Coronary artery (tissue), 2 donors: ENCODE measurements around the gene CACNA1B.

Experiments
- DNase-seq: peaks from one replicate; pipeline ENCODE4 v3.0.0-alpha.2; 2017; ENCODE audit warnings: low spot score
- H3K27ac ChIP-seq, 2 donors: fragments of 200-600 bp; sonication (generic); one replicate each; pipeline ENCODE4 v1.5.1; 2016 to 2019
- H3K4me3 ChIP-seq: fragments of 200-600 bp; sonication (generic); 2 replicates; pipeline ENCODE4 v1.5.1; 2016; ENCODE audit warnings: mild to moderate bottlenecking, moderate library complexity
- TF ChIP-seq, protein P1 (sequence below): fragments of 200-600 bp; sonication (generic); IDR thresholded peaks from one replicate; pipeline ENCODE4 v1.5.1; 2019; ENCODE audit warnings: antibody characterized with exemption

The CACNA1B gene

DNA sequence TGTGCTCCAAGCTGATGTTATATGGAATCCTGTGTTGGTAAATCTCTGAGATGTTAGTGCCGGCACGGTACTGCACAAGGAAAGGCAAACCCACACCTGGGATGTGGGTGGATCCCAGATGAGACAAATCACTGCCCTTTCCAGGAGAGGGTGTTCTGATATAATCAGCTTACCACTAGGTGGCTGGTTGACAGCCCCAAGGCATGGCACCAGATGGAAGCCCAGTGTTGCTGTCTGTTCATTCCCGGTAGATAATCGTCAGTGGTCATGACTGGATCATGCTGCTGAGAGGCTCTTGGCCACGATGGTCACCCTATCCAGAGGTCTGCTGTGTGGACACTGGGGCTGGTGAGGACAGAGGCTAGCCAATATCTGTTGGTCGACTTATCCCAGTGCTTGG, 184.0 kb downstream of the CACNA1B start:
- TF ChIP-seq, protein P1, sequence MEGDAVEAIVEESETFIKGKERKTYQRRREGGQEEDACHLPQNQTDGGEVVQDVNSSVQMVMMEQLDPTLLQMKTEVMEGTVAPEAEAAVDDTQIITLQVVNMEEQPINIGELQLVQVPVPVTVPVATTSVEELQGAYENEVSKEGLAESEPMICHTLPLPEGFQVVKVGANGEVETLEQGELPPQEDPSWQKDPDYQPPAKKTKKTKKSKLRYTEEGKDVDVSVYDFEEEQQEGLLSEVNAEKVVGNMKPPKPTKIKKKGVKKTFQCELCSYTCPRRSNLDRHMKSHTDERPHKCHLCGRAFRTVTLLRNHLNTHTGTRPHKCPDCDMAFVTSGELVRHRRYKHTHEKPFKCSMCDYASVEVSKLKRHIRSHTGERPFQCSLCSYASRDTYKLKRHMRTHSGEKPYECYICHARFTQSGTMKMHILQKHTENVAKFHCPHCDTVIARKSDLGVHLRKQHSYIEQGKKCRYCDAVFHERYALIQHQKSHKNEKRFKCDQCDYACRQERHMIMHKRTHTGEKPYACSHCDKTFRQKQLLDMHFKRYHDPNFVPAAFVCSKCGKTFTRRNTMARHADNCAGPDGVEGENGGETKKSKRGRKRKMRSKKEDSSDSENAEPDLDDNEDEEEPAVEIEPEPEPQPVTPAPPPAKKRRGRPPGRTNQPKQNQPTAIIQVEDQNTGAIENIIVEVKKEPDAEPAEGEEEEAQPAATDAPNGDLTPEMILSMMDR = no peak
- Histone ChIP-seq H3K27ac (no peak overlapping the region), H3K4me3 (no peak overlapping the region)
- no peak for DNase-seq

DNA sequence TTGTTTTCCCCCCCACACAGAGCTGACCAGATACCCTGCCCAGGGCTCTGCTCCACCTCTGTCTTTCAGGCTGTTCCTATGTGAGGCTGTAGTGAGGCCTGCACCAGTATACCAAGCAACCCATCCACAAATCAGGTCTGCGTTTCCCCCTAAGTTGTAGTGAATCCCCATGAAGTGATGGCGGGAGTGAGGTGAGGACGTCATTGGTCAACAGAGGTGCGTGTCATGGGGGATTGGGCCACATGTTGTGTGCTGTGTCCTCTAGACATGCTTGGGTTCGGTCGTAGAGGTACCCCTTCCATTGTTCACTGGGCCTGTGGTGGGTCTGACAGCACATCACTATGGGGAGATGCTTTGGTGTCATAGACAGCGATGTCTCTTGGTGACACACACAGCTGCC, 184.6 kb downstream of the CACNA1B start:
- Histone ChIP-seq H3K4me3 (no peak overlapping the region), H3K27ac (no peak overlapping the region)
- no peak for DNase-seq
- TF ChIP-seq, protein P1 = no peak

DNA sequence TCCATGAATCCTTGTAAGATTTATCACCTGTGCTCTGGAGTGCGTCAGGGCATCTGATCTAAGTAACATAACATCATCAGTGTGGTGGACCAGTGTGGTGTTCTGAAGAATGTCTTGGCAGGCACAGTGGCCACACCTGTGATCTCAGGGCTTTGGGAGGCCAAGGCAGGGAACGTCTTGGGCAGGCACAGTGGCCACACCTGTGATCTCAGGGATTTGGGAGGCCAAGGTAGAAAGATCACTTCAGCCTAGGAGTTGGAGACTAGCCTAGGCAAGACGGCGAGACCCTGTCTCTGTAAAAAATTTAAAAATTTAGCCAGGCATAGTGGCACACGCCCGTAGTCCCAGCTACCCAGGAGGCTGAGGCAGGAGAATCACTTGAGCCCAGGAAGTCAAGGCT, 185.5 kb downstream of the CACNA1B start:
- Histone ChIP-seq H3K4me3 (no peak overlapping the region), H3K27ac (no peak overlapping the region)
- no peak for DNase-seq
- TF ChIP-seq, protein P1 = no peak

DNA sequence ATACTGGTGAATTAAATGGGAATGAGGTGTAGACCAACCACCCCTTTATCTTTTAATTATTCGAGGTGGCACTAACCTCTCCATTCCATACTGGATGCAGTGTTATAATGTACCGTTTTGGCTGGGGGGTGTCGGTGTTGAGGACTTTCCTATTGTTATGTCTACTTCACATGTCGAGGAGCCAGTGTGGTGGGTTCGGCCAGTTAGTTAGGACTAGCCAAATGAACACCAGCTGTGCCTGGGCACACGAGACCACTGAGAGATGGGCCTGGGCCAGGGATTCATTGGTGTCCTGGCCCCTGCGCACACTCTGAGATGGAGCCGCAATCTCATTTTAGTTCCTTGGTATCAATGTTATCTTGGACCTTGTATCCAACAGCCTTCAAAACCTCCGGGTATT, 186.2 kb downstream of the CACNA1B start:
- DNase-seq = no peak
- Histone ChIP-seq H3K4me3 (no peak overlapping the region), H3K27ac (no peak overlapping the region)
- TF ChIP-seq, protein P1 = no peak

DNA sequence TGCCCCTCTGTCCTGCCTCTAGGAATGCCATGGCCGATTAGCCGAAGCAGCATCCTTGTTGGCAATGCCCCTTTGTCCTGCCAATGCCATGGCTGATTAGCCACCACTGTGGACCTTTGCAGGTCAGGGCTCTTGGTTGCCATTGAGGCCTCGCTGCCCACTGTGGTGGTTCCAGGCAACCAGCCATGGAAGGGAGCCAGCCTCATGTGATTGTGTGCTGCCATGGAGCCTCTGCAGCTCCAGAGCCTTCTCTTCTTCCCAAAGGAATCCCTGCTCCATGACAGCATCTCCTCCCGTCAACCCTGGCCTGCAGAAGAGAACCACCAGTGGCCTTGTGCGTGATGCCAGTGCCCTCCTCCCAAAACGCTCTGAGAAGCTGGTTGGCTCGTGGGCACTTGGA, 187.0 kb downstream of the CACNA1B start:
- TF ChIP-seq, protein P1 = no peak
- Histone ChIP-seq H3K27ac (no peak overlapping the region), H3K4me3 (no peak overlapping the region)
- DNase-seq = no peak

DNA sequence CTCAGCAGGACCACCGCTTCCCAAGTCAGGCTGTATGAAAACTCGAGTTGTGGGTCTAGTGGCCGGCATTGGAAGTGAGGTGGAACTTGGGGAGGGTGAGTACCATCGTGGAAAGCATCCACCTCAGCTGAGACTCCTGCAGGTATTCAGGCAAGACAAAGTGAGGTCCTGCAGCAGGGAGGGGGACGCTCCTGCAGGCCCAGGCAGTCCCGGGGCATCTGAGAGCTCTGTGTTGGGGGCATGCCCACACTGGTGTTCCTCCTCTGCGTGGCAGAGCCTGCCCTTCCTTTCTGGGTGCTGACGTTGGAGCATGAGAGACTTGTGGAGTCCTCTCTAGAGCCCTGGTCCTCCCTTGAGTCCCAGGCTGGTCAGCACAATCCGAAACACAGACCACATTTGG, 187.7 kb downstream of the CACNA1B start:
- no peak overlapping the region for H3K27ac ChIP-seq
- H3K4me3 ChIP-seq = no peak overlapping the region
- TF ChIP-seq, protein P1 = no peak
- no peak for DNase-seq

DNA sequence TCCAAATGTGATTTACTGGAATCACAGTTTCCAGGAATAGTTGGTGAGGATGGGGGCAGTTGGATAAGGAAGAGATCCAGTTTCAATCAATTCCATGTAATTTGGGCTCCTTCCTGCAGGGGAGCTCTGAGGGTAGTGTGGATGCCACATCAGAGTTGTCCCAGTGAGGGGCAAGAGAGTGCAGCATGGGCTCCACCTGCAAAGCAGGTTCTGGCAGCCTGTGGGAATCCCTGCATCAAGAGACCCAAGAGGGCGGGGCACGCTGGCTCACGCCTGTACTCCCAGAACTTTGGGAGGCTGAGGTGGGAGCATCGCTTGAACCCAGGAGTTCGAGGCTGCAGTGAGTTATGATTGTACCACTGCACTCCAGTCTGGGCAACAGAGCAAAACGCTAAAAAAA, 188.5 kb downstream of the CACNA1B start:
- TF ChIP-seq, protein P1 = no peak
- DNase-seq = peak; percentile 43
- no peak overlapping the region for H3K4me3 ChIP-seq
- H3K27ac ChIP-seq = no peak overlapping the region
